SK-N-SH treated with all-trans-retinoic acid at 6 μM for 48 hours (cell line): ENCODE measurements around the gene CCSER1.

ENCODE experiments used
- ATAC-seq: fragments of 200-7000 bp; cut with Tn5 transposase; 3 replicates; pipeline ENCODE4 v1.9.1; 2020; ENCODE audit warnings: mild to moderate bottlenecking, moderate library complexity
- ARNTL ChIP-seq: fragments of 450-650 bp; formaldehyde crosslinking; IDR thresholded peaks from 2 replicates; pipeline ENCODE4 v1.5.0; 2020; ENCODE audit warnings: low read depth, mild to moderate bottlenecking, moderate library complexity, borderline replicate concordance
- BACH2 ChIP-seq: fragments of 250-450 bp; sonication (Bioruptor Pico); IDR thresholded peaks from 2 replicates; pipeline ENCODE4 v1.9.0; 2021; ENCODE audit warnings: mild to moderate bottlenecking, borderline replicate concordance
- CSDC2 ChIP-seq: fragments of 250-450 bp; sonication (Bioruptor Pico); IDR thresholded peaks from 2 replicates; pipeline ENCODE4 v1.5.0; 2020; ENCODE audit warnings: mild to moderate bottlenecking, moderate library complexity
- ESRRG ChIP-seq: fragments of 250-450 bp; sonication (Bioruptor Pico); IDR thresholded peaks from 2 replicates; pipeline ENCODE4 v1.6.1; 2021; ENCODE audit warnings: mild to moderate bottlenecking
- GLIS3 ChIP-seq: fragments of 250-450 bp; sonication (Bioruptor Pico); IDR thresholded peaks from 2 replicates; pipeline ENCODE4 v1.5.0; 2020; ENCODE audit warnings: mild to moderate bottlenecking, moderate library complexity
- ISL1 ChIP-seq: fragments of 250-450 bp; sonication (Bioruptor Pico); IDR thresholded peaks from 2 replicates; pipeline ENCODE4 v2.1.2; 2022; ENCODE audit warnings: mild to moderate bottlenecking, moderate library complexity
- OSR1 ChIP-seq: fragments of 250-450 bp; sonication (Bioruptor Pico); IDR thresholded peaks from 2 replicates; pipeline ENCODE4 v1.8.0; 2022; ENCODE audit warnings: moderate library complexity, mild to moderate bottlenecking, inconsistent platforms
- PPARA ChIP-seq: fragments of 250-450 bp; sonication (Bioruptor Pico); IDR thresholded peaks from 2 replicates; pipeline ENCODE4 v1.5.0; 2020; ENCODE audit warnings: mild to moderate bottlenecking, borderline replicate concordance
- SNAI2 ChIP-seq: fragments of 250-450 bp; sonication (Bioruptor Pico); IDR thresholded peaks from 2 replicates; pipeline ENCODE4 v1.5.0; 2020; ENCODE audit warnings: mild to moderate bottlenecking, moderate library complexity
- TCF4 ChIP-seq: fragments of 250-450 bp; sonication (Bioruptor Pico); IDR thresholded peaks from 2 replicates; pipeline ENCODE4 v1.8.0; 2021; ENCODE audit warnings: mild to moderate bottlenecking, moderate library complexity, borderline replicate concordance
- TOX ChIP-seq: fragments of 250-450 bp; sonication (Bioruptor Pico); IDR thresholded peaks from 2 replicates; pipeline ENCODE4 v1.8.0; 2021; ENCODE audit warnings: mild to moderate bottlenecking, moderate library complexity, borderline replicate concordance
- ZC3H10 ChIP-seq: fragments of 250-450 bp; sonication (Bioruptor Pico); IDR thresholded peaks from 2 replicates; pipeline ENCODE4 v1.5.1; 2021; ENCODE audit warnings: mild to moderate bottlenecking, moderate library complexity
- ZFP3 ChIP-seq: fragments of 250-450 bp; sonication (Bioruptor Pico); IDR thresholded peaks from 2 replicates; pipeline ENCODE4 v1.5.0; 2020; ENCODE audit warnings: mild to moderate bottlenecking, moderate library complexity
- ZFP30 ChIP-seq: fragments of 450-650 bp; formaldehyde crosslinking; IDR thresholded peaks from 2 replicates; pipeline ENCODE4 v1.5.0; 2022; ENCODE audit warnings: mild to moderate bottlenecking, moderate library complexity
- ZNF565 ChIP-seq: fragments of 450-650 bp; formaldehyde crosslinking; conservative IDR thresholded peaks from 2 replicates; pipeline ENCODE4 v1.5.0; 2020; ENCODE audit warnings: low read depth, mild to moderate bottlenecking, moderate library complexity
- ZNF70 ChIP-seq: fragments of 450-650 bp; formaldehyde crosslinking; IDR thresholded peaks from 2 replicates; pipeline ENCODE4 v1.5.0; 2020; ENCODE audit warnings: mild to moderate bottlenecking, moderate library complexity
- TF ChIP-seq, protein P1 (sequence below): fragments of 250-450 bp; sonication (Bioruptor Pico); IDR thresholded peaks from 2 replicates; pipeline ENCODE4 v1.5.1; 2021; ENCODE audit warnings: mild to moderate bottlenecking, moderate library complexity
- TF ChIP-seq, protein P2 (sequence below): fragments of 250-450 bp; sonication (Bioruptor Pico); IDR thresholded peaks from 2 replicates; pipeline ENCODE4 v1.5.0; 2020; ENCODE audit warnings: mild to moderate bottlenecking, moderate library complexity
- TF ChIP-seq, protein P3 (sequence below): fragments of 250-450 bp; sonication (Bioruptor Pico); IDR thresholded peaks from 2 replicates; pipeline ENCODE4 v1.8.0; 2021; ENCODE audit warnings: low read depth, mild to moderate bottlenecking, moderate library complexity, borderline replicate concordance
- TF ChIP-seq, protein P4 (sequence below): fragments of 250-450 bp; sonication (Bioruptor Pico); IDR thresholded peaks from 2 replicates; pipeline ENCODE4 v1.8.0; 2020; ENCODE audit warnings: mild to moderate bottlenecking, moderate library complexity, borderline replicate concordance
- TF ChIP-seq, protein P5 (sequence below): fragments of 250-450 bp; sonication (Bioruptor Pico); IDR thresholded peaks from 2 replicates; pipeline ENCODE4 v1.5.1; 2020; ENCODE audit warnings: low read depth, mild to moderate bottlenecking, moderate library complexity

CCSER1 gene

DNA sequence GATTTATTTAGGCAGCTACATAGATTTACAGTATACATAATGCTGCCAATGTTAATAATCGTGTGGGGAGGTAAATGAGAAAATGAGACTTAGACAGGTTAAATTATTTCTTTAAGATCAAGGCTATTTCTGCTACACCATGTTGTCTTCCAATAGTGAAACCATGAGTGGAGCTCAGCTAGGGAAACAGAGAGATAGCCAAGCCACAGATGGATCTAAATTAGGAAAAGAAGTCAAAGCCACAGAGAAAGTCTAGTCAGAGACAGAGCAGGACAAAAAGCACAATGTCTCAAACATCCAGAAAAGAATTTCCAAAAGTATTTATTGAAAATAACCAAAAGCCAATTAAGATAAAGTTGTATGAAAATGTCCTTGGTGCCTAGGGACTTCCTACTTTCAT is 1309.4 kb downstream of the CCSER1 start:
- ATAC-seq: no peak
- TF ChIP-seq ZC3H10 (CRISPR knock-in tag) (no peak), SNAI2 (CRISPR knock-in tag) (no peak), CSDC2 (no peak), PPARA (CRISPR knock-in tag) (no peak), TCF4 (CRISPR knock-in tag) (no peak), ISL1 (no peak), ZNF70 (no peak), OSR1 (CRISPR knock-in tag) (no peak)
- TF ChIP-seq, protein P1, sequence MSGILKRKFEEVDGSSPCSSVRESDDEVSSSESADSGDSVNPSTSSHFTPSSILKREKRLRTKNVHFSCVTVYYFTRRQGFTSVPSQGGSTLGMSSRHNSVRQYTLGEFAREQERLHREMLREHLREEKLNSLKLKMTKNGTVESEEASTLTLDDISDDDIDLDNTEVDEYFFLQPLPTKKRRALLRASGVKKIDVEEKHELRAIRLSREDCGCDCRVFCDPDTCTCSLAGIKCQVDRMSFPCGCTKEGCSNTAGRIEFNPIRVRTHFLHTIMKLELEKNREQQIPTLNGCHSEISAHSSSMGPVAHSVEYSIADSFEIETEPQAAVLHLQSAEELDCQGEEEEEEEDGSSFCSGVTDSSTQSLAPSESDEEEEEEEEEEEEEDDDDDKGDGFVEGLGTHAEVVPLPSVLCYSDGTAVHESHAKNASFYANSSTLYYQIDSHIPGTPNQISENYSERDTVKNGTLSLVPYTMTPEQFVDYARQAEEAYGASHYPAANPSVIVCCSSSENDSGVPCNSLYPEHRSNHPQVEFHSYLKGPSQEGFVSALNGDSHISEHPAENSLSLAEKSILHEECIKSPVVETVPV (CRISPR knock-in tag): no peak
- TF ChIP-seq, protein P2, sequence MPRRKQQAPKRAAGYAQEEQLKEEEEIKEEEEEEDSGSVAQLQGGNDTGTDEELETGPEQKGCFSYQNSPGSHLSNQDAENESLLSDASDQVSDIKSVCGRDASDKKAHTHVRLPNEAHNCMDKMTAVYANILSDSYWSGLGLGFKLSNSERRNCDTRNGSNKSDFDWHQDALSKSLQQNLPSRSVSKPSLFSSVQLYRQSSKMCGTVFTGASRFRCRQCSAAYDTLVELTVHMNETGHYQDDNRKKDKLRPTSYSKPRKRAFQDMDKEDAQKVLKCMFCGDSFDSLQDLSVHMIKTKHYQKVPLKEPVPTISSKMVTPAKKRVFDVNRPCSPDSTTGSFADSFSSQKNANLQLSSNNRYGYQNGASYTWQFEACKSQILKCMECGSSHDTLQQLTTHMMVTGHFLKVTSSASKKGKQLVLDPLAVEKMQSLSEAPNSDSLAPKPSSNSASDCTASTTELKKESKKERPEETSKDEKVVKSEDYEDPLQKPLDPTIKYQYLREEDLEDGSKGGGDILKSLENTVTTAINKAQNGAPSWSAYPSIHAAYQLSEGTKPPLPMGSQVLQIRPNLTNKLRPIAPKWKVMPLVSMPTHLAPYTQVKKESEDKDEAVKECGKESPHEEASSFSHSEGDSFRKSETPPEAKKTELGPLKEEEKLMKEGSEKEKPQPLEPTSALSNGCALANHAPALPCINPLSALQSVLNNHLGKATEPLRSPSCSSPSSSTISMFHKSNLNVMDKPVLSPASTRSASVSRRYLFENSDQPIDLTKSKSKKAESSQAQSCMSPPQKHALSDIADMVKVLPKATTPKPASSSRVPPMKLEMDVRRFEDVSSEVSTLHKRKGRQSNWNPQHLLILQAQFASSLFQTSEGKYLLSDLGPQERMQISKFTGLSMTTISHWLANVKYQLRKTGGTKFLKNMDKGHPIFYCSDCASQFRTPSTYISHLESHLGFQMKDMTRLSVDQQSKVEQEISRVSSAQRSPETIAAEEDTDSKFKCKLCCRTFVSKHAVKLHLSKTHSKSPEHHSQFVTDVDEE (CRISPR knock-in tag): no peak
- TF ChIP-seq, protein P3, sequence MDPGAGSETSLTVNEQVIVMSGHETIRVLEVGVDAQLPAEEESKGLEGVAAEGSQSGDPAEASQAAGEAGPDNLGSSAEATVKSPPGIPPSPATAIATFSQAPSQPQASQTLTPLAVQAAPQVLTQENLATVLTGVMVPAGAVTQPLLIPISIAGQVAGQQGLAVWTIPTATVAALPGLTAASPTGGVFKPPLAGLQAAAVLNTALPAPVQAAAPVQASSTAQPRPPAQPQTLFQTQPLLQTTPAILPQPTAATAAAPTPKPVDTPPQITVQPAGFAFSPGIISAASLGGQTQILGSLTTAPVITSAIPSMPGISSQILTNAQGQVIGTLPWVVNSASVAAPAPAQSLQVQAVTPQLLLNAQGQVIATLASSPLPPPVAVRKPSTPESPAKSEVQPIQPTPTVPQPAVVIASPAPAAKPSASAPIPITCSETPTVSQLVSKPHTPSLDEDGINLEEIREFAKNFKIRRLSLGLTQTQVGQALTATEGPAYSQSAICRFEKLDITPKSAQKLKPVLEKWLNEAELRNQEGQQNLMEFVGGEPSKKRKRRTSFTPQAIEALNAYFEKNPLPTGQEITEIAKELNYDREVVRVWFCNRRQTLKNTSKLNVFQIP (CRISPR knock-in tag): no peak

DNA sequence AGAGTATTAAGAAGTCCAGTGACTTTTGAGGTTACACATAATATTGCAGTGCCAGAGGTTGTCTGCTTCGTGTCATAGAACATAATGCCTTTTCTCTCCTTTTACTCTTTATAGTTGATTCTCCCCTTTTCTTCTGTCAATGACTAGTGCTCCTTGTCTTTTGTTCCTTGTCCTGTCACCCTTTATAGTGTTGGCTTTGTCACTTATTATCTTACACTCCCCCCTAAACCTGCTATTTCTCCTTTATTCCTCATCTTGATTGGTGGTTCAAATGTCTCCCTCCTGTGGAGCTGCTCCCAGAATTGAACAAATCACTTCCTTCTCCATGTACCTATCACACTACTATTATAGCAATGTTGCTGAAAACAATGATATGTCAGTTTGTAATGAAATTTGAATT is 1320.0 kb downstream of the CCSER1 start:
- no peak for ATAC-seq
- TF ChIP-seq CSDC2: no peak
- TF ChIP-seq ZC3H10 (CRISPR knock-in tag): no peak
- TF ChIP-seq SNAI2 (CRISPR knock-in tag): no peak
- TF ChIP-seq, protein P2 (CRISPR knock-in tag): no peak
- TF ChIP-seq, protein P4, sequence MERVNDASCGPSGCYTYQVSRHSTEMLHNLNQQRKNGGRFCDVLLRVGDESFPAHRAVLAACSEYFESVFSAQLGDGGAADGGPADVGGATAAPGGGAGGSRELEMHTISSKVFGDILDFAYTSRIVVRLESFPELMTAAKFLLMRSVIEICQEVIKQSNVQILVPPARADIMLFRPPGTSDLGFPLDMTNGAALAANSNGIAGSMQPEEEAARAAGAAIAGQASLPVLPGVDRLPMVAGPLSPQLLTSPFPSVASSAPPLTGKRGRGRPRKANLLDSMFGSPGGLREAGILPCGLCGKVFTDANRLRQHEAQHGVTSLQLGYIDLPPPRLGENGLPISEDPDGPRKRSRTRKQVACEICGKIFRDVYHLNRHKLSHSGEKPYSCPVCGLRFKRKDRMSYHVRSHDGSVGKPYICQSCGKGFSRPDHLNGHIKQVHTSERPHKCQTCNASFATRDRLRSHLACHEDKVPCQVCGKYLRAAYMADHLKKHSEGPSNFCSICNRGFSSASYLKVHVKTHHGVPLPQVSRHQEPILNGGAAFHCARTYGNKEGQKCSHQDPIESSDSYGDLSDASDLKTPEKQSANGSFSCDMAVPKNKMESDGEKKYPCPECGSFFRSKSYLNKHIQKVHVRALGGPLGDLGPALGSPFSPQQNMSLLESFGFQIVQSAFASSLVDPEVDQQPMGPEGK (CRISPR knock-in tag): no peak
- no peak for TF ChIP-seq ZNF565 (CRISPR knock-in tag)
- TF ChIP-seq ZFP3: no peak
- TF ChIP-seq TCF4 (CRISPR knock-in tag): no peak
- no peak for TF ChIP-seq ISL1
- no peak for TF ChIP-seq ESRRG (CRISPR knock-in tag)
- no peak for TF ChIP-seq PPARA (CRISPR knock-in tag)
- no peak for TF ChIP-seq OSR1 (CRISPR knock-in tag)
- no peak for TF ChIP-seq ARNTL (CRISPR knock-in tag)
- TF ChIP-seq ZFP30 (CRISPR knock-in tag): no peak
- TF ChIP-seq BACH2 (CRISPR knock-in tag): no peak
- TF ChIP-seq TOX: no peak
- TF ChIP-seq, protein P3 (CRISPR knock-in tag): no peak
- TF ChIP-seq GLIS3: no peak
- TF ChIP-seq, protein P5, sequence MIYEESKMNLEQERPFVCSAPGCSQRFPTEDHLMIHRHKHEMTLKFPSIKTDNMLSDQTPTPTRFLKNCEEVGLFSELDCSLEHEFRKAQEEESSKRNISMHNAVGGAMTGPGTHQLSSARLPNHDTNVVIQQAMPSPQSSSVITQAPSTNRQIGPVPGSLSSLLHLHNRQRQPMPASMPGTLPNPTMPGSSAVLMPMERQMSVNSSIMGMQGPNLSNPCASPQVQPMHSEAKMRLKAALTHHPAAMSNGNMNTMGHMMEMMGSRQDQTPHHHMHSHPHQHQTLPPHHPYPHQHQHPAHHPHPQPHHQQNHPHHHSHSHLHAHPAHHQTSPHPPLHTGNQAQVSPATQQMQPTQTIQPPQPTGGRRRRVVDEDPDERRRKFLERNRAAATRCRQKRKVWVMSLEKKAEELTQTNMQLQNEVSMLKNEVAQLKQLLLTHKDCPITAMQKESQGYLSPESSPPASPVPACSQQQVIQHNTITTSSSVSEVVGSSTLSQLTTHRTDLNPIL (CRISPR knock-in tag): no peak
